CD4-positive, alpha-beta T cell treated with Interleukin-10 for 1 hour (primary cell): ENCODE measurements around the gene FOLR2.

Experiments
- DNase-seq: peaks from one replicate; pipeline ENCODE4 v3.0.0-alpha.2; 2020

FOLR2 gene

GRCh38 chr11:72208281-72208680, 8.3 kb upstream of the FOLR2 start:
- DNase-seq, result no peak

DNA sequence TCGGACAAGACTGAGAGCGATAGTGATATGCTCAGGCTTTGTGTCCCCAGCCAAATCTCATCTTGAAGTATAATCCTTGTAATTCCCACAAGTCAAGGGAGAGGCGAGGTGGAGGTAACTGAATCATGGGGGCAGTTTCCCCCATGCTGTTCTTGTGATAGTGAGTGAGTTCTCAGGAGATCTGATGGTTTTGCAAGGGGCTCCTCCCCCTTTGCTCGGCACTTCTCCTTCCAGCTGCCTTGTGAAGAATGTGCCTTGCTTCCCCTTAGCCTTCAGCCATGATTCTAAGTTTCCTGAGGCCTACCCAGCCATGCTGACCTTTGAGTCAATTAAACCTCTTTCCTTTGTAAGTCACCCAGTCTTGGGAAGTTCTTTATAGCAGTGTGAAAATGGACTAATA, 7.5 kb upstream of the FOLR2 start:
- DNase-seq, result no peak

- no peak for DNase-seq
Measured at GRCh38 chr11:72217841-72218240, 1.2 kb downstream of the FOLR2 start.

- no peak for DNase-seq
Measured at GRCh38 chr11:72218251-72218745, 1.7 kb downstream of the FOLR2 start.

DNA sequence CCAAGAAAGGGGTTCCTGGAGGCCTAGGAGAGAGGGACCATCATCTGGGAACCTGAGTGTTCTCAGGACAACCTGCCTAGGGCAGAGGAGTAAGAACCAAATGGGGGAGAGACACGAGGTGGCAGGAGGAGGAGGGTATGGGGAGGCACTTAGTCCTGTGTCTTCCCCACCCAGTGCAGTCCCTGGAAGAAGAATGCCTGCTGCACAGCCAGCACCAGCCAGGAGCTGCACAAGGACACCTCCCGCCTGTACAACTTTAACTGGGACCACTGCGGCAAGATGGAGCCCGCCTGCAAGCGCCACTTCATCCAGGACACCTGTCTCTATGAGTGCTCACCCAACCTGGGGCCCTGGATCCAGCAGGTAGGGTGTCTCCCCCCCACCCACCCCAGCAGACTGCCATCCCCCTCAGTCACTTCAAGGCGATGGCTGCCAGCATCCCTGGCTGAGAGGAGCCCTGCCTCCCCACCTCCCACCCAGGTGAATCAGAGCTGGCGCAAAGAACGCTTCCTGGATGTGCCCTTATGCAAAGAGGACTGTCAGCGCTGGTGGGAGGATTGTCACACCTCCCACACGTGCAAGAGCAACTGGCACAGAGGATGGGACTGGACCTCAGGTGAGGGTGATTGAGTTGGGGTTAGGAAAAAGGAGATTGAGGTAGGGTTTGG, 4.2 kb downstream of the FOLR2 start:
- DNase-seq, result no peak

- DNase-seq, result no peak
Measured at GRCh38 chr11:72221386-72222075, 4.9 kb downstream of the FOLR2 start.

- no peak for DNase-seq
Measured at GRCh38 chr11:72222106-72222891, 5.7 kb downstream of the FOLR2 start.

DNA sequence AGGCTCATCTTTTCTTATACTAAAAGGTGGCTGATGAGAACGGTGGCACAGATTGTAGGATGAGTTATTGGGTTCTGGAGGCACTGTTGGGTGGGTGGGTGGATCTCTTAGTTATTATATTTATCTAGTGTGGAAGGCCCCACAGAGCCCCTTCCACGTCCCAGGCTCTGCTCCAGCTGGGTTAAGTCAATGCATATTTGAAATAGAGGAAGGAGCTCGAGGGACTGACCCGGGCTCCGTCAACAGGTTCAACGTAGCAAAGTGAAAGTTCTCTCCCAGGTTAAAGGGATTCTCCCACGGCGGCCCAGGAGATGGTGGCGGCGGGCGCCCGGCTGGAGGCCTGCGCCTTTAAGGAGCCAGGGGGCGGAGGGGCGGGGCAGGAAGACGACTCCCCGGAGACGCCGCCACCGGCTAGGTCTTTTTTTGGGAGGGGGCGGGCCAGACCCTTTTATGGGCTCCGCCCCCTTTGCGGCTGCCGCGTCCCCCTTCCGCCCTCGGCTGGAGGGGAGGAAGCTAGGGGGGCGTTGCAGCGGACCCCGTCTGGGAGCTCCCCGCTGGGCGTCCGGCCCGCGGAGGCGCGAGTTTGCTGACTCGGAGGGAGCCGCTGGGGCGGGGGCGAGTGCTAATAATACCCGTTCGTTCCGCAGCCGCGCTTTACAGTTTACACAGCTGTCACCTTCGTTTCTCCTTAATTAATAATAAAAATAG, 6.5 kb downstream of the FOLR2 start:
- DNase-seq, result peak; percentile 95

- DNase-seq, result peak; percentile 60
Measured at GRCh38 chr11:72223615-72224563, 7.3 kb downstream of the FOLR2 start.

DNA sequence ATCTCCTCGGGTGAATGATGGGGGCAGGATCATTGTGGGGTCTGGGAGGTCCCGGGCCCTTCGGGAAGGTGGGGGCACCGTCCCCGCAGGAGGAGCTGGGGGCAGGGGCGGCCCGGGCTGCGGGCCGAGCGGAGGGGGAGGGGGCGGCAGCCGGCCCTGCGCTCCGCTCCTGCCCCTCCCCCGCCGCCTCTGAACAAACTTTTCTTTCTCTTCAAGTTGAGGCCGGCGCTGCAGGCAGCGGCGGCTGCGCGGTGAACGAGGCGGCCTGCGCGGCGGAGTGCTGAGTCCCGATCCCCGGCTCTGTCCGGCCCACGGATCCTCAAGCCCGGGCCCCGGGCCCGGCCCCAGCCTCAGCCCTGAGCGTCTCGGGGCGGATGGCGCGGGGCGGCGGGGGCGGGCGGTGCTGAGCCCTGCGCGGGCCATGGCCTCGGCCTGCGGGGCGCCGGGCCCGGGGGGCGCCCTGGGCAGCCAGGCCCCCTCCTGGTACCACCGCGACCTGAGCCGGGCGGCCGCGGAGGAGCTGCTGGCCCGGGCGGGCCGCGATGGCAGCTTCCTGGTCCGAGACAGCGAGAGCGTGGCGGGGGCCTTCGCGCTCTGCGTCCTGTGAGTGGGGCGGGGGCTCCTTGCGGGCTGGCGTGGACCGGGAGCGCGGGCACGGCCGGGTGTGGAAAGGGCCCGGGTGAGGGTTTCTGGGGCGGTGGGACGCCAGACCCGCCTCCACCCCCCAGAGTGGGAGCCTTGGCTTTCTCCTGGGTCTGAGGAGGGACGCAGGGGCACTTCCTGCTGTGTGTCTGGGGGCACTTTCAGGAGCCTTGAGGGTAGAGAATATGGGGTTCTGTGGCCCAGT, 8.2 kb downstream of the FOLR2 start, which contains the start of gene INPPL1:
Gene INPPL1, plus strand, starts transcription at position 204 of the 847 bp plus-strand sequence. Its CDS starts 218 bp downstream, at position 422.
- peak; percentile 44 for DNase-seq

DNA sequence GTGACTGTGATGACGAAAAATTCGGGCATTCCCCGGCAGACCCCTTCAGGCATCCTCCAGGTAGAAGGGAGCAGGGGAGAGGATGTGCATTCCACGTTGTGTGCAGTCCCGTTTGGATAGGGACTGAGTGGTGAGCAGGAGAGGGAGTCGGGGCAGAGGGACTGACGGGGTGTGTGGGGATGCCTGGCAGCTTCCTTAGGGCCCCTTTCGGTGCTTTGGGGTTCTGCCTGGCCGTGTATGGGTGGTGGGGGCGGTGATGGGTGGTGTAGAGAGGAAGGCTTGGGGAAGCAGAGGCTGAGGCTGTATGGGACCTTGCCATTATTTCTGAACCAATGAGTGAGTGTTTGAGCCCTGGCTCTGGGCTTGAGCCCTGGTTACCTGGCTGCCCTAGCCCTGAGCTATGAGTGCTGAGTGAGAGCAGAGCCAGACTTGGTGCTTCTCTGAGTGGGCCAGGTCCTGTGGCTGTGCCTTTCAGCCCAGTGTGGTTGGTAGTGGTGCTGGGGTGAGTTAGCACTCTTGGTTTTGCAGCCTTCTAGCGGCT, 8.9 kb downstream of the FOLR2 start:
- DNase-seq, result peak; percentile 41

DNA sequence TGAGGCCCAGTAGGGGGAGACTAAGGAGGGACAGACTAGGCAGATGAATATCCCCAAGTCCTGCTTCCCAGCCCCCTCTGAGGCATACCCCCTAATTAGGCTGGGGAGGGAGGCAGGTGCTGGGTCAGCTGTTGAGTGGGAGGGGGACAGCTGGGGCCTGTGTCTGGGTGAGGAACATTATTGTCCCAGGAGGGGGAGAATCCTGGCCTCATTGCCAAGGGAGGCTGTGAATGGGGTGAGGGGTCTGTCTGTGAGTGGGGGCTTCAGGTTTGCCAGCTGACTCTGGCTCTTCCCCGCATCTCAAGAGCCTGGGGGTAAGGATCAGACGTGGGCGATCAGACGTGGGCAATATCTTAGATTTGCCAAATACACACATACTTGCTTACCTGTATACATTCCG, 10.1 kb downstream of the FOLR2 start:
- DNase-seq, result no peak

DNA sequence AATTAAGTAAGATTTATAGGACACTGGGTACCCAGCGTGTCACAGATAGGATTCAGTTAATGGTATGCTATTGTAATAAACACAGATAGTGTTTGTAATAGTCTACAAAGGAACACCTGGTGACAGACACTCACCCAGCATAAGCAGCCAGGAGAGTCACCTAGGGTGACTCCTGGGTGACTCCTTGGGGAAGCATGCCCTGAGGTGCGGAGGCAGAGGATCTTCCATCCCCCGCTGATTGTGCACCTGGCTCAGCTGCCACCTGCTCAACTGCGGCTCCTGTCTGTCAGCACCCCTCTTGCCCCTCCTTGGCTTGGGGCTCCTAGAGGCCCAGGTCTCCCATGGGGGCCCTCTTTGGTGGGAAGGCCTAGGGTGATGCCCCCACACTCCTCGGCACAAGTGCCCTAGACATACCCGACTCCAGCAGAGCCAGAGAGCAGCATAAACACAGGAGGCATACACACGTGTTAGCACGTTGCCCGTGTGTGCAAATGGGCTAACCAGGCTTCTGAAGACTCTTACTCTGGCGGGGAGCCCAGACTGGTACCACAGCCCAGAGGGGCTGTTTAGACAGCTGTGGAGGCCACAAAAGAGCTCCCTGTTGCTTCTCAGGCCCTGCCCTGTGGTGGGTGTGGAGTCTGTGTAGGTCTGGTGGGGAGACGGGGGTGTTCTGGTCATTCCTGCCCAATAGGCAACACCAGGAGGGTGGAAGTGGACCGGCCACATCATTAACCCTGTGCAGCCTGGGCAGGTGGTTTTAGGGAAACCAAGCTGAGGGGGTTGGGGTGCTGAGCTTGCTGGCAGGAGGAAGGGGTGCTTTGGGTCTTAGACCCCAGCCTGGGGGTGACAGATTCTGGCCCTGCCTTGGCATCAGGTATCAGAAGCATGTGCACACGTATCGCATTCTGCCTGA, 11.0 kb downstream of the FOLR2 start:
- no peak for DNase-seq

DNA sequence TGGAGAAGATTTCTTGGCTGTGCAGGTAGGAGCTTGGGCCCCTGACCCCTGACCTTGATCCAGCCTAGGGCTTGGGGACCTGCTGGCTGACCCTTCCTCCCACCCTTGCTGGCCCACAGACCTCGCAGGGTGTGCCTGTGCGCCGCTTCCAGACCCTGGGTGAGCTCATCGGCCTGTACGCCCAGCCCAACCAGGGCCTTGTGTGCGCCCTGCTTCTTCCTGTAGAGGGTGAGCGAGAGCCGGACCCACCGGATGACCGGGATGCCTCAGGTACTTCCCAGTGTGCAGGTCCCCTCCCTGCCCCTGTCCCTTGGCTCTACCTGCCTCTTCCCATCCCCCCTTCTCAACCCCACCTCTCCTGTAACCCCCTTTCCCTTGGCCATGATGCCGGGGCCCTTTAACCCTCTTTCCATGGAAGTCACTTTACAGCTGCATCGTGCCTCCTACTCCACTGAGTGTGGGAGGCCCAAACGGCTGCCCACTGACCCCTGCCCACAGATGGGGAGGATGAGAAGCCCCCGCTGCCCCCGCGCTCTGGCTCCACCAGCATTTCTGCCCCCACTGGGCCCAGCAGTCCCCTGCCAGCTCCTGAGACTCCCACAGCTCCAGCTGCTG, 11.7 kb downstream of the FOLR2 start:
- DNase-seq, result no peak

GRCh38 chr11:72228844-72229231, 12.2 kb downstream of the FOLR2 start:
- no peak for DNase-seq

DNA sequence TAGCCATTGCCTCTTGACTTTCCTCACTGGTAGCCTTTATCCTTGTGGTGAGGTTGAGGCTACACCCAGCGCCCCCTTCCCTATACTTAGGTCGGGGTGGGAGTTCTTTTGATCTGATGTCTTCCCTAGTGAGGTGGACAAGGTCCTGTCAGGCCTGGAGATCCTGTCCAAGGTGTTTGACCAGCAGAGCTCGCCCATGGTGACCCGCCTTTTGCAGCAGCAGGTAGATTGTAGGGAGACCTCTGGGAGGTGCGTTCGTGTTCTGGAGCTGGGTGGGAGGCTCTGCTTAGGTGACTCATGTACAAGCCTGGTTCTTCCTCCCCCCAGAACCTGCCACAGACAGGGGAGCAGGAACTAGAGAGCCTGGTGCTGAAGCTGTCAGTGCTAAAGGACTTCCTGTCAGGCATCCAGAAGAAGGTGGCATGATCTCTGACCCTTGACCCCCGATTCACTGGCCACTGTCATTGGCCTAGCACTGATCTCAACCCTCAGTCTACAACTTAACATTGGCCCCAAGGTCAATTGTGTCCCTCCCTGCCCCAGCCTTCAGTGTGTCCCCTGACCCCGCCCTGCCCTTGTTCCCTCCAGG, 12.8 kb downstream of the FOLR2 start:
- no peak for DNase-seq

GRCh38 chr11:72229925-72230763, 13.6 kb downstream of the FOLR2 start:
- DNase-seq, result no peak
